Tibial artery (tissue), 4 donors: ENCODE data around the gene SH3GL3.

Experiments
- DNase-seq, 2 donors: peaks; one replicate each; pipeline ENCODE4 v3.0.0-alpha.2; 2019
- H3K27ac ChIP-seq, 2 donors: fragments of 200-600 bp; sonication (generic) in 1 of 2; 1 replicate in 1 of 2; 2 replicates in 1 of 2; pipeline ENCODE4 v1.5.1; 2018 to 2019; ENCODE audit warnings: mild to moderate bottlenecking in 1 of 2
- H3K27me3 ChIP-seq, 2 donors: fragments of 200-600 bp; sonication (generic) in 1 of 2; one replicate each; pipeline versions ENCODE4 v1.5.1 to v1.6.0; 2016 to 2019
- H3K36me3 ChIP-seq, 3 donors: fragments of 200-600 bp; sonication (generic) in 2 of 3; one replicate each; pipeline ENCODE4 v1.5.1; 2016 to 2019; ENCODE audit warnings: mild to moderate bottlenecking in 2 of 3
- H3K4me1 ChIP-seq, 4 donors: fragments of 200-600 bp; sonication (generic) in 2 of 4; 1 replicate in 3 of 4; 2 replicates in 1 of 4; pipeline ENCODE4 v1.5.1; 2016 to 2019
- H3K4me3 ChIP-seq, 2 donors: fragments of 200-600 bp; sonication (generic) in 1 of 2; 1 replicate in 1 of 2; 2 replicates in 1 of 2; pipeline ENCODE4 v1.5.1; 2018 to 2019; ENCODE audit warnings: mild to moderate bottlenecking in 2 of 2
- H3K9me3 ChIP-seq, 3 donors: fragments of 200-600 bp; sonication (generic) in 1 of 3; one replicate each; pipeline ENCODE4 v1.5.1; 2016 to 2019
- intact Hi-C: fragments of 100-400 bp; cut with DNase I; formaldehyde crosslinking; loops from one replicate; pipeline ENCODE4 v1.15.0; 2023; ENCODE audit warnings: low total_unique reads
- TF ChIP-seq, protein P1 (sequence below), 2 experiments: fragments of 200-600 bp in 1 of 2; fragments of 450-650 bp in 1 of 2; IDR thresholded peaks; one replicate each; pipeline ENCODE4 v1.5.1; 2017 to 2019; ENCODE audit warnings: antibody characterized with exemption in 2 of 2, mild to moderate bottlenecking in 1 of 2, moderate library complexity in 1 of 2

Gene SH3GL3

DNA sequence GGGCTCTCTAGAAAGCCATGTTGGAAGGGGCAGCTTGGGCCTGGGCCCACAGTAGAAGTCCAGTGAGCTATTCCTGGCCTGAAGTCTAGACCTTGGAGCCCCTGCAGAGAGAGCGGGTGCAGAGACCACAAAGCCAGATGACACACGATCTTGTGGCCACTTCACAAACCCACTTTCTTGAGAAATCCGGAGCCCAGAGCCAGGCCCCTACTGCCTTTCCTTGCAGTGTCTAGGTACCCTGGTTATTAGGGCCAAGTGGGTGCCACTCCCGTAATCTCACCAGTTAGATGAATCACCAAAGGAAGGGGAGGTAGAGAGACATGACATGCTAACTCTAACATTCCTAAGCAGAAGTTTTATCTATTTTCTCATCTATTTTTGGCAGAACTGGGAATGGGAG lies 134.2 kb downstream of the SH3GL3 start:
- intact Hi-C loops: no loop called here
- H3K4me1 ChIP-seq: no peaks in the 10 kb centered on the region
- no peaks in the 10 kb centered on the region for H3K9me3 ChIP-seq
- H3K36me3 ChIP-seq: no peaks in the 10 kb centered on the region
- no peaks in the 10 kb centered on the region for H3K27me3 ChIP-seq
- DNase-seq: no peak
- TF ChIP-seq, protein P1, sequence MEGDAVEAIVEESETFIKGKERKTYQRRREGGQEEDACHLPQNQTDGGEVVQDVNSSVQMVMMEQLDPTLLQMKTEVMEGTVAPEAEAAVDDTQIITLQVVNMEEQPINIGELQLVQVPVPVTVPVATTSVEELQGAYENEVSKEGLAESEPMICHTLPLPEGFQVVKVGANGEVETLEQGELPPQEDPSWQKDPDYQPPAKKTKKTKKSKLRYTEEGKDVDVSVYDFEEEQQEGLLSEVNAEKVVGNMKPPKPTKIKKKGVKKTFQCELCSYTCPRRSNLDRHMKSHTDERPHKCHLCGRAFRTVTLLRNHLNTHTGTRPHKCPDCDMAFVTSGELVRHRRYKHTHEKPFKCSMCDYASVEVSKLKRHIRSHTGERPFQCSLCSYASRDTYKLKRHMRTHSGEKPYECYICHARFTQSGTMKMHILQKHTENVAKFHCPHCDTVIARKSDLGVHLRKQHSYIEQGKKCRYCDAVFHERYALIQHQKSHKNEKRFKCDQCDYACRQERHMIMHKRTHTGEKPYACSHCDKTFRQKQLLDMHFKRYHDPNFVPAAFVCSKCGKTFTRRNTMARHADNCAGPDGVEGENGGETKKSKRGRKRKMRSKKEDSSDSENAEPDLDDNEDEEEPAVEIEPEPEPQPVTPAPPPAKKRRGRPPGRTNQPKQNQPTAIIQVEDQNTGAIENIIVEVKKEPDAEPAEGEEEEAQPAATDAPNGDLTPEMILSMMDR (IDR thresholded peaks at IDR 0.05): no peak
- H3K27ac ChIP-seq: no peak overlapping the region
- H3K4me3 ChIP-seq: no peak overlapping the region

DNA sequence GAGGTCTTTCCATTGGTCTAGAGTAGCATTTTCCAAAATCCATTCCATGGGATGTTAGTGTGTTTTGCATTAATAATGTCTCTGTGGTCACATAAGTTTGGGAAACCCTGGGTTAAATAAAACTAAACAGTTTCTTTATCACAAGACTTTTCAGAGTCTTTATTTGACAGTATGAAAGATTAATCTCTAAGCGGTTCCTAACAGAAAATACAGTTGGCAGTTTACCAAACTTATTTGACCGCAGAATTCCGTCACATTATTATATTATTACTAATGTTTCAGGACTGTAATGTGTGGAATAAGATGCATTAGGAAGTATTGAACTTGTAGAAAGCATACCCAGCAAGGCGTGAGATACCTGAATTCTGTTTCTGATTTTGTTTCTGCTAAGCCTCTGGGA lies 135.2 kb downstream of the SH3GL3 start:
- H3K27me3 ChIP-seq: no peaks in the 10 kb centered on the region
- intact Hi-C loops: no loop called here
- TF ChIP-seq, protein P1 (IDR thresholded peaks at IDR 0.05): no peak
- H3K4me1 ChIP-seq: no peaks in the 10 kb centered on the region
- H3K9me3 ChIP-seq: no peaks in the 10 kb centered on the region
- DNase-seq: no peak
- no peak overlapping the region for H3K4me3 ChIP-seq
- no peak overlapping the region for H3K27ac ChIP-seq
- H3K36me3 ChIP-seq: no peaks in the 10 kb centered on the region

DNA sequence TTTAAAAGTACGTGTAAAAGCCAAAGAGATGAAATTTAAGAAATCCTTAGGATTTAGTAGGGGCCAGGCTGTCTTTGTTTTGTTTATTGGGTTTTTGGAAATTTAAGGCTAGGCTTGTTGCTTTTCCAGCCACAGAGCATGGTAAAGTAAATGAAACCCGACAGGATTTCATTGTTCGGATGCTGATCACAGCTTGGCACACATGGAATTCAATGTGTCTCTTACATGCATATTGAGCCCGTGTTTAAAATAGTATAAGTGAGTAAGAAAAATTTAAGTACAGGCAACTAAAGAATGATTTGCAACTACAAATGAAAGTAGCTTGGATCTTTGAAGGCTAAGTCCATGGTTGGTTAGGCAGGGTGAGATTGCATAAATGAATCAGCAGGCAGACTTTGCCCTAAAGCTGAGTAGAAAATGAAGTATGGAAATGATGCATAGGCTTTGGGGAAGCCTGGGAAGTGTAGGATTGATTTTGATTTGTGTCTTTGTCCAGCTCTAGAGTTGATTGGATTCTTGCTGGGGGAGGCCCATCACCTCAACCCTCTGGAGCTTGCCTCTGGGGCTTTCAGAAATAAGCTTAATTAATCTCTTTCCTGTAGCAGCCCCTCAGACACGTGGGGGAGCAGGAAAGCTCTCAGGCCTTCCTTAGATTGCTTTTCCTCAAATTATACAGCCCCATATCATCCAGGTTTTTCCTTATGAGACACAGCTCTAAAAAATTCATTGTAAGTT lies 138.6 kb downstream of the SH3GL3 start:
- H3K36me3 ChIP-seq: no peaks in the 10 kb centered on the region
- H3K27ac ChIP-seq: no peak overlapping the region
- no peaks in the 10 kb centered on the region for H3K27me3 ChIP-seq
- H3K4me3 ChIP-seq: no peak overlapping the region
- H3K9me3 ChIP-seq: no peaks in the 10 kb centered on the region
- DNase-seq: no peak
- TF ChIP-seq, protein P1 (IDR thresholded peaks at IDR 0.05): no peak
- no peaks in the 10 kb centered on the region for H3K4me1 ChIP-seq
- intact Hi-C loops: no loop called here

DNA sequence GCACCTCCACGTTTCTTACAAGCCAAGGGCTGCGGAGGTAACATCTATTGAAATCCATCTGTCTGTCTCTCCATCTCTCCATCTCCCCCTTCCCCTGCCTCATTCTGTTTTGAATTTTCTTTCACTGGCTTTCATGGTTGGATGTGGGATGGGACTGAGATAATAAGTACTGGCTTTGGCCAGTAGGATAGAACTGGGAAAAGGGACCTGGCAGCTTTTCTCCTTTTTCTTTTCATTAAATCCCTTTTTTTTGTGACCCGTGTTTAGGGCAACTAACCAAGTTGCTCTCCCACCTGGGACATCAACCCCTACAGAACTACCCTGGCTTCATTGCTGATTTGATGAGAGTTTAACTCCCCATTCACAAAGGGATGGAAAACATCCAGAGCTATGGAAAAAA lies 139.9 kb downstream of the SH3GL3 start:
- H3K27me3 ChIP-seq: no peaks in the 10 kb centered on the region
- no peaks in the 10 kb centered on the region for H3K36me3 ChIP-seq
- no peak overlapping the region for H3K4me3 ChIP-seq
- no peak overlapping the region for H3K27ac ChIP-seq
- intact Hi-C loops: no loop called here
- H3K4me1 ChIP-seq: no peaks in the 10 kb centered on the region
- TF ChIP-seq, protein P1 (IDR thresholded peaks at IDR 0.05): no peak
- DNase-seq: no peak
- H3K9me3 ChIP-seq: no peaks in the 10 kb centered on the region

DNA sequence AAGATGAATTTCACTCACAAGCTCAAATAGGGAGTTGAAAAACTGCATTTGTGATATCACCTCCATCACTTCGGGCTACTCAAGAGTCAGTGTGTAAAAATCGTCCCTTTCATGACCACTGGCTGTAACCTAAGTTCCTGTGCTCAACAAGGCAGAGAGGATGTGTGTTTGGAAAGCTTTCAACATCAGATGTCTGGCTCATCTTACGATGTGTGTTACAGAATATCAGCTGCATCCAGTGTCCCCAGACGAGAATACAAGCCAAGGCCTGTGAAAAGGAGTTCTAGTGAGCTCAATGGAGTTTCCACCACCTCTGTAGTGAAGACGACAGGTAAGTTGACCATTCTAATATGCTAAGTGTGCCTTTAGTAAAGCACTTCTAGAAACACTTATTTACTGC lies 141.3 kb downstream of the SH3GL3 start:
- Histone ChIP-seq H3K36me3 (no peaks in the 10 kb centered on the region), H3K4me3 (no peak overlapping the region), H3K4me1 (no peaks in the 10 kb centered on the region), H3K27ac (no peak overlapping the region), H3K27me3 (no peaks in the 10 kb centered on the region), H3K9me3 (no peaks in the 10 kb centered on the region)
- intact Hi-C loops: no loop called here
- TF ChIP-seq, protein P1 (IDR thresholded peaks at IDR 0.05): no peak
- DNase-seq: no peak
